Right lobe of liver (tissue), 6 donors: ENCODE data around the gene ASB2. TPM values are rescaled to one million over a fixed set of nuclear protein-coding genes. Genes with fewer than 3 reads are reported as not detected.

ENCODE experiments used
- ATAC-seq, 4 donors: fragments of 200-7000 bp; cut with Tn5 transposase; one replicate each; pipeline ENCODE4 v1.9.1; 2020; ENCODE audit warnings: mild to moderate bottlenecking in 4 of 4, moderate library complexity in 4 of 4
- DNase-seq, 3 donors: peaks; one replicate each; pipeline ENCODE4 v3.0.0-alpha.2; 2020
- H3K27ac ChIP-seq, 3 donors: fragments of 200-600 bp; one replicate each; pipeline ENCODE4 v1.8.0; 2022
- H3K27me3 ChIP-seq, 2 donors: fragments of 200-600 bp; one replicate each; pipeline ENCODE4 v1.8.0; 2022
- H3K36me3 ChIP-seq, 4 donors: fragments of 200-600 bp; sonication (generic) in 1 of 4; one replicate each; pipeline versions ENCODE4 v1.5.1 to v1.8.0; 2017 to 2022; ENCODE audit warnings: control low read depth in 1 of 4
- H3K4me1 ChIP-seq, 4 donors: fragments of 200-600 bp; sonication (generic) in 1 of 4; one replicate each; pipeline versions ENCODE4 v1.5.1 to v1.8.0; 2017 to 2022; ENCODE audit warnings: control low read depth in 1 of 4
- H3K4me3 ChIP-seq, 3 donors: fragments of 200-600 bp; one replicate each; pipeline ENCODE4 v1.8.0; 2022
- H3K9me3 ChIP-seq, 4 donors: fragments of 200-600 bp; sonication (generic) in 1 of 4; one replicate each; pipeline versions ENCODE4 v1.5.1 to v1.8.0; 2017 to 2022; ENCODE audit warnings: control low read depth in 1 of 4
- CTCF ChIP-seq, 4 donors: fragments of 200-600 bp in 3 of 4; fragments of 450-650 bp in 1 of 4; IDR thresholded peaks; one replicate each; pipeline versions ENCODE4 v1.5.1 to v1.8.0; 2016 to 2022; ENCODE audit warnings: antibody characterized with exemption in 4 of 4, mild to moderate bottlenecking in 2 of 4
- POLR2A ChIP-seq: fragments of 450-650 bp; IDR thresholded peaks from one replicate; pipeline ENCODE4 v1.6.1; 2017; ENCODE audit warnings: antibody characterized with exemption, mild to moderate bottlenecking
- WGBS: methylation state at CpG from one replicate; pipeline ENCODE4 v1.1.6; 2018; ENCODE audit warnings: low coverage, low lambda C conversion rate; ENCODE audit not compliant: insufficient coverage; ENCODE audit errors: missing lambda C conversion rate; 5-methylcytosine and 5-hydroxymethylcytosine counted together
- intact Hi-C, 2 donors: fragments of 100-400 bp; cut with DNase I; formaldehyde crosslinking; loops; one replicate each; pipeline versions ENCODE4 v1.11.2 to v1.14.1; 2022
- total RNA-seq, 6 experiments: library from RNA; depleted of rRNA in 2 of 6; stranded (reverse); fragments of >200 nt in 2 of 6; fragmentation: NEBNext Ultra II Directional in 3 of 6; extraction: Animal tissue kit (Norgen Biotek cat#: 25700) in 3 of 6; gene quantifications; one replicate each; pipeline versions ENCODE4 v1.1.0 to v1.2.4, GENCODE V29; 2016 to 2023
- donor health status: DM: no; HTN: yes; CAD: no.
- donor health status: DM: no; HTN: no; CAD: no.
- donor health status: DM: no; HTN: no; CAD: no.
- donor health status: DM: no; HTN: yes; CAD: no.
- donor health status: DM: no; HTN: yes; CAD: no.

ASB2 gene
- total RNA-seq, 6 experiments from 2014 or later = 0.20 to 0.59 (median 0.28) TPM

- Histone ChIP-seq H3K27me3 (no peaks in the 10 kb centered on the region), H3K36me3 (no peaks in the 10 kb centered on the region), H3K27ac (no peak overlapping the region), H3K9me3 (no peaks in the 10 kb centered on the region), H3K4me1 (peaks cover 0 to 5% (median 0%) of the 10 kb centered on the region in 4 donors), H3K4me3 (no peak overlapping the region)
- TF ChIP-seq POLR2A = no peak
- no peak for TF ChIP-seq CTCF (IDR thresholded peaks at IDR 0.05)
- intact Hi-C loops = no loop called here
- DNase-seq = peak in 1 of 3 donors; percentile 29
- 62% methylated on average over 9 of the region's 18 CpGs for WGBS
- ATAC-seq = no peak
Observed at GRCh38 chr14:93953739-93954515, 22.4 kb downstream of the ASB2 start.

- peaks cover 0 to 5% (median 0%) of the 10 kb centered on the region in 4 donors for H3K4me1 ChIP-seq
- no peaks in the 10 kb centered on the region for H3K36me3 ChIP-seq
- no peak overlapping the region for H3K27ac ChIP-seq
- H3K27me3 ChIP-seq = no peaks in the 10 kb centered on the region
- 36% methylated on average over 6 of the region's 14 CpGs for WGBS
- no peak for TF ChIP-seq CTCF (IDR thresholded peaks at IDR 0.05)
- TF ChIP-seq POLR2A = no peak
- intact Hi-C loops = no loop called here
- ATAC-seq (no peak), DNase-seq (no peak)
- H3K4me3 ChIP-seq = no peak overlapping the region
- no peaks in the 10 kb centered on the region for H3K9me3 ChIP-seq
Observed at GRCh38 chr14:93953263-93953662, 23.1 kb downstream of the ASB2 start.

- H3K27me3 ChIP-seq = no peaks in the 10 kb centered on the region
- H3K9me3 ChIP-seq = no peaks in the 10 kb centered on the region
- no peak overlapping the region for H3K27ac ChIP-seq
- no peaks in the 10 kb centered on the region for H3K36me3 ChIP-seq
- peaks cover 0 to 5% (median 0%) of the 10 kb centered on the region in 4 donors for H3K4me1 ChIP-seq
- DNase-seq (no peak), ATAC-seq (no peak)
- TF ChIP-seq POLR2A (no peak), CTCF (IDR thresholded peaks at IDR 0.05) (no peak)
- no peak overlapping the region for H3K4me3 ChIP-seq
- intact Hi-C loops = no loop called here
- WGBS = 50% methylated on average over 3 of the region's 3 CpGs
Observed at GRCh38 chr14:93952829-93953228, 23.5 kb downstream of the ASB2 start.

GRCh38 chr14:93951635-93952540 is 24.5 kb downstream of the ASB2 start:
- ATAC-seq (peak in 1 of 4 donors; percentile 19), DNase-seq (no peak)
- no peaks in the 10 kb centered on the region for H3K36me3 ChIP-seq
- H3K27me3 ChIP-seq = no peaks in the 10 kb centered on the region
- H3K4me1 ChIP-seq = peaks cover 0 to 5% (median 0%) of the 10 kb centered on the region in 4 donors
- TF ChIP-seq POLR2A = no peak
- TF ChIP-seq CTCF (IDR thresholded peaks at IDR 0.05) = no peak
- intact Hi-C loops = no loop called here
- H3K9me3 ChIP-seq = no peaks in the 10 kb centered on the region
- WGBS = 23% methylated on average over 3 of the region's 7 CpGs
- H3K27ac ChIP-seq = no peak overlapping the region
- no peak overlapping the region for H3K4me3 ChIP-seq
